ENCODE measurements around the gene ST3GAL5. TPM values are rescaled to one million over a fixed set of nuclear protein-coding genes. Genes with fewer than 3 reads are reported as not detected.

ST3GAL5 gene
- polyA plus RNA-seq, 4 donors: 12.5 to 19.7 (median 13.0) TPM

GRCh38 chr2:85811180-85812093, 77.4 kb downstream of the ST3GAL5 start:
- no peak for DNase-seq (ENCODE audit: low read depth in 4 of 4, low spot score in 3 of 4)

GRCh38 chr2:85810371-85811179, 78.2 kb downstream of the ST3GAL5 start:
- no peak for DNase-seq (ENCODE audit: low read depth in 4 of 4, low spot score in 3 of 4)

DNA sequence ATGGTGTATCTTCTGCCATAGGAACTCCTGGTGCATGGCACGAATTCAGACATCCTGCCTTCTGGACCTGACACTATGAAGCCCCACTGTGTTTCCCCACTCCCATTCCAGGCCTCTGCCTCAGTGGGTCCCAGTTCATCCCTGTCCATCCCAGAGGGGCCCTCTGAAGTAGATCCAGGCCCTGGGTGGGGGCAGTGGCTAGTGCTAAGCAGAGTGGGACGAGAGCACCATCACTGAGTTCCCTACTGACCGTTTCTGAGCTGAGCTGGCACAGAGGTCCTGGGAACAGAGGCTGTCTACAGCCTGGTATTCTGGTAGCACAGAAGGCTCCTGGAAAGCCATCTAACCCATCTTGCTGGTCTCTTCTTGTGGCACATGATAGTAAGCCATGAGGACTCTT, 81.0 kb downstream of the ST3GAL5 start:
- no peak for DNase-seq (ENCODE audit: low read depth in 4 of 4, low spot score in 3 of 4)

- no peak for DNase-seq (ENCODE audit: low read depth in 4 of 4, low spot score in 3 of 4)
Observed at GRCh38 chr2:85806358-85807118, 82.3 kb downstream of the ST3GAL5 start.

GRCh38 chr2:85804583-85804982, 84.2 kb downstream of the ST3GAL5 start:
- DNase-seq (ENCODE audit: low read depth in 4 of 4, low spot score in 3 of 4): no peak

DNA sequence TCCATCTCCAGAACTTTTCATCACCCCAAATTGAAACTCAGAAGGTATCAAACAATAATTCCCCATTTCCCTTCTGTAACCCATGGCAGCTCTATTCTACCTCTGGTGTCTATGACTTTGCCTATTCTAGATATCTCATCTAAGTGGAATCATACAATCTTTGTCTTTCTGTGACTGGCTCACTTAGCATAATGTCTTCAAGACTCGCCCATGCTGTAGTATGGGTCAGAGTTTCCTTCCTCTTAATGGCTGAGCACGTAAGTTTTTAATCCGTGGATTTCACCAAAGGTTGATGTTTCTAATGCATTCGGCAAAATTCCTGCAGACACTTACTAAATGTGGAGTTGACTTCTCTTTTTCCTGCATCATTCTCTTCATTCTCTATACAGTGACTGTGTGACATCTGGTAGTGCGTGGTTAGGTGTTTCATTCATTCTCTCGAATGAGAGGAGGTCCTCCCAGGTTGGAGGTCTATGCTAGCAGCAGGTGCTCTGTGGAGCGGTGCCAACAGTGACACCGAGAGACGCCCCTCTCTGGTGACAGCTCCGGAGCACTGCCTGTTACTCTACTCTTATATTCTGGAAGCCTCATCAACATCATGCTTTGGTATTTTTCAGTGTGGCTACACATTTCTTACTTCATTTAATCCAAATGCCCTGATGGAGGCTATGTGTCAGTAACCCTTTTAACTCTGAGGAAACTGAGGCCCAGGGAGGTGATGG, 84.9 kb downstream of the ST3GAL5 start:
- no peak for DNase-seq (ENCODE audit: low read depth in 4 of 4, low spot score in 3 of 4)

DNA sequence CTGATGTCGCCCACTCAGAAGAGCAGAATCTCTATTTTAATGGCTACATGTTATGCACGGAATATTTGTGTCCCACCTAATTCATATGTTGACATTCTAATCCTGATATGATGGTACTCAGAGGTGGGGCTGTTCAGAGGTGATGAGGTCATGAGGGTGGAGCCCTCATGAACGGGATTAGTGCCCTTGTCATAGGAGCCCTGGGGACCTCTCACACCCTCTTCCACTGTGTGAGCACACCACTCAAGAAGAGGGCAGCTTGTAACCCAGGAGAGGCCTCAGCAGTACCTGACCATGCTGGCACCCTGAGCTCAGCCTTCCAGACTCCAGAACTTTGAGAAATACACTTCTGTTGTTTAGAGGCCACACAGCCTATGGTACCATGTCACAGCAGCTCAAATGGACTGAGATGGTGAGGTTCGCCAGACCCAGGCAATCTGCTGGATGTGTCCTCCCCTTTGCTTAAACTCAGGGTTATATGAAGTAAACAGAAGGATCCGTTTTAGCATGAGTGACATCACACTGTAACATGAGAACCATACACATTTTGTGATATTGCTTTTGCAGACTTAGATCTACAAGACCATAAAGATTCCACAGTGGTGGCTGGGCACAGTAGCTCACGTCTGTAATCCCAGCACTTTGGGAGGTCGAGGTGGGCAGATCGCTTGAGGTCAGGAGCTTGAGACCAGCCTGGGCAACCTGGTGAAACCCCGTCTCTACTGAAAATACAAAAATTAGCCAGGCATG, 86.3 kb downstream of the ST3GAL5 start:
- no peak for DNase-seq (ENCODE audit: low read depth in 4 of 4, low spot score in 3 of 4)

DNA sequence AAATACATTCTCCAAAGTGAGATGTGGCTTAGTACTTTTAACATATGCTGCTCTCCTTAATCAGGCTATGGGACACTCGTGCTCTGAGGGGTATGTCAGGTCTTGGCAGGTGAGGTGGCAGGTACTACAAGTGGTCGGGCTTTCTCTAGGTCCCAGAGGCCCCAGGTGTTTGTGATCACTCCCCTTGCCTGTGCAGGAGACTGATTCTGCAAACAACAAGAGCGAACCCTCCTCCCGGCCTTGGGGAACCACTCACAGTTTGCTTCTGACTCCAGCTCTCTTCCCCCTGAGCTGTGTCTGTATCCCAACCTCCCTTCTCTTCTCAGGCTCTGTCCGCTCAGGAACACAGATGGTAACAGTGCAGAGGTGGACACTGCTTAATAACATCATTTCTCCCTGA, 86.9 kb downstream of the ST3GAL5 start:
- no peak for DNase-seq (ENCODE audit: low read depth in 4 of 4, low spot score in 3 of 4)

DNA sequence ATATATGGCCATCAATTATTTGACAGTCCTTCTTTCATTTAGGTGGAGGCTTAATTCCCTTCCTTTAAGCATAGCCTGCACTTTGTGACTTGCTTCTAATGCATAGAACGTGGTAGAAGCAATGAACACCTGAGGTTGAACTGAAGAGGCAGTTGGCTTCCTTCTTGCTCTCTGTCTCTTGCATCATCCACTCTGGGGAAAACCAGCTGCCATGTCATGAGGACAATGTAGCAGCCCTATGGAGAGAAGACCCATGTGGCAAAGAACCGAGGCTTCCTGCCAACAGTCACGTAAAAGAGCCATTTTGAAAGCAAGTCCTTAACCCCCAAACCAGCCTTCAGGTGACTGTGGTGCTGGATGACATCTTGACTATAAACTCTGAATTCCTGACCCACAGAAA, 88.2 kb downstream of the ST3GAL5 start:
- DNase-seq (ENCODE audit: low read depth in 4 of 4, low spot score in 3 of 4): no peak

GRCh38 chr2:85799215-85799956, 89.4 kb downstream of the ST3GAL5 start:
- DNase-seq (ENCODE audit: low read depth in 4 of 4, low spot score in 3 of 4): no peak

DNA sequence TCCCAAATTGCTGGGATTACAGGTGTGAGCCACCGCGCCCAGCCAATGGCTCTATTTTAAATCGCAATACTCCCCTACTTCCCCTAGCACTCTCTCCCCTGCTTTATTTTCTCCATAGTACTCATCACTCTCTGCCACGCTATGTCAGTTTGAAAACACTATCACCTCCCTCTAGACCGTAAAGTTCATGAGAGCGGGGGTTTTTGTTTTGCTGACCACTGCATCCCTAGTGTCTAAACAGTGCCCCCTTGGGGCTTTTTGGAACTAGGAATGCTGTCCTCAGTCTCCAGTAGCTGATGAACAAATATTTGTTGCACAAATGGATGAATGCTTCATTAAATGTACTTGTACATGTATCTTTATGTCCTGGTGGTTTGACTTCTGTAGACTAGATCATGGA, 90.9 kb downstream of the ST3GAL5 start:
- DNase-seq (ENCODE audit: low read depth in 4 of 4, low spot score in 3 of 4): no peak

DNA sequence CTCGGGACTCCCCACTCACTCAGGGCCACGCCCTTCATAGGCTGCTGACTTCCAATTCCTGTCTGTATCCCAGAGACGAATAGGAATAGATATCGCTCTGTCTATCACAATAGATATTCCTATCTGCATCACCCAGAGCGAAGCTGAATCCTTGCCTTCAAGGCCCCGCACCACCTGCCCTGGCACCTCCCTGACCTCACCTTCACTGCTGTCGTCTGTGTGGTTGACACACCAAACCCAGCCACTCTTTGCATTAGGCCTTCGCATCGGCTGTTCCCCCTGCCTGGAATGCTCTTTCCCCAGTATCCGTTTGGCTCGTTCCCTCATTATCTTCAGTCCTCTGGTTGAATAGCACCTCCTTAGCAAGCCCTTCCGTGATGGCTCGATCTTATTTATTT, 91.5 kb downstream of the ST3GAL5 start:
- DNase-seq (ENCODE audit: low read depth in 4 of 4, low spot score in 3 of 4): no peak

DNA sequence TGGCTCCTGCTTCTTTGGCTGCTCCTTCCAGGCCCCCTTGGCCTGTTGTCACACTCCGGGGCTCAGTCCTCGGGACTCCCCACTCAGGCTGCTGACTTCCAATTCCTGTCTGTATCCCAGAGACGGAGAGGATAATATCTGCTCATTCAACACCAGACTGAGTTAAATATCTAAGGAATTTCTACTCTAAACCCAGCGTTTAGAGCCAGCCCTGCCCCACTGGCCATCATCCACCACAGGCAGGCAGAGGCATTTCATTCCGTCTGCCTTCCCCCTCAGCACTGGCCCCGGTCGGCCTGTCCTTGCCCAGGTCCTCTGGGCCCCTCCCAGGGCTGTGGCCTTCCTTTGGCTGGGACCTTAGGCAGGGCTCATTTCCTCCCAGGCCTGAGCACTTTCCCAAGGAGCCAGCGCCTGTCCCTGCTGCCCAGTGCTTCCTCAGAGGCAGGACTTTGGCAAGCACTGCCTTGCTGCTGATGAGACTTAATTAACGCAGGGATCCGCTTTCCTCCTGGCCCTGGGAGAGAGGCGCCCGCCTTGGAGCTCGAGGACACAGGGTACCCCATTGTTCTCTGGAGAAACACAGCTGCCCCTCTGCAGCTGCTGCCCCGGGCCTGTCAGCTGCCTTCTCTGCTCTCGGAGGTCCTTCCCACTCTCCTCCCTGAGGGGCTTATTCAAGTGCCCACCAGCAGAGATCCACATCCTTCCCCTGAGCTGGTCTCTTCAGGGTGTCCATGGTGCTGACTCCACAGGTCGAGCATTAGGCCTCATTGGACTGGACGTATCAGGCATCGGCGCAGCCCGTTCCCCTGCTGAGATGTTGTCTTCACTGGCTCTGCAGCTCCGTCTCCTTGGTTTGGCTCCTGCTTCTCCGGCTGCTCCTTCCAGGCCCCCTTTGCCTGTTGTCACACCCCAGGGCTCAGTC, 92.2 kb downstream of the ST3GAL5 start:
- DNase-seq (ENCODE audit: low read depth in 4 of 4, low spot score in 3 of 4): no peak

- no peak for DNase-seq (ENCODE audit: low read depth in 4 of 4, low spot score in 3 of 4)
Observed at GRCh38 chr2:85796046-85796340, 92.8 kb downstream of the ST3GAL5 start.

GRCh38 chr2:85795331-85796045, 93.3 kb downstream of the ST3GAL5 start:
- no peak for DNase-seq (ENCODE audit: low read depth in 4 of 4, low spot score in 3 of 4)

- DNase-seq (ENCODE audit: low read depth in 4 of 4, low spot score in 3 of 4): no peak
Observed at GRCh38 chr2:85794491-85795121, 94.2 kb downstream of the ST3GAL5 start.

GRCh38 chr2:85794038-85794441, 94.8 kb downstream of the ST3GAL5 start:
- DNase-seq (ENCODE audit: low read depth in 4 of 4, low spot score in 3 of 4): no peak

Data from left renal pelvis (tissue), 4 donors.